Smooth muscle cell (in vitro differentiated cells): ENCODE results near the gene FGF11. TPM values are rescaled to one million over a fixed set of nuclear protein-coding genes. Genes with fewer than 3 reads are reported as not detected.

ENCODE experiments used
- DNase-seq: peaks from one replicate; lab custom pipeline; 2025; ENCODE audit not compliant: unreplicated experiment; lab: John Stamatoyannopoulos, UW
- H2AFZ ChIP-seq: fragments of 200-600 bp; sonication (generic); 2 replicates; pipeline ENCODE4 v1.6.0; 2016; ENCODE audit warnings: antibody characterized with exemption, low read depth, mild to moderate bottlenecking
- H3F3A ChIP-seq: fragments of 200-600 bp; sonication (generic); 2 replicates; pipeline ENCODE4 v1.6.0; 2017; ENCODE audit warnings: antibody characterized with exemption, low read depth
- H3K27ac ChIP-seq: fragments of 200-600 bp; sonication (generic); 2 replicates; pipeline ENCODE4 v1.5.1; 2016; ENCODE audit warnings: low read depth, mild to moderate bottlenecking
- H3K27me3 ChIP-seq: fragments of 200-600 bp; sonication (generic); 2 replicates; pipeline ENCODE4 v1.6.1; 2016; ENCODE audit warnings: low read depth, mild to moderate bottlenecking
- H3K36me3 ChIP-seq: fragments of 200-600 bp; sonication (generic); 2 replicates; pipeline ENCODE4 v1.5.1; 2016; ENCODE audit warnings: low read depth
- H3K4me1 ChIP-seq: fragments of 200-600 bp; sonication (generic); 2 replicates; pipeline ENCODE4 v1.5.1; 2016; ENCODE audit warnings: low read depth
- H3K4me2 ChIP-seq: fragments of 200-600 bp; sonication (generic); 2 replicates; pipeline ENCODE4 v1.6.0; 2016; ENCODE audit warnings: mild to moderate bottlenecking
- H3K4me3 ChIP-seq: fragments of 200-600 bp; sonication (generic); 2 replicates; pipeline ENCODE4 v1.5.1; 2016; ENCODE audit warnings: mild to moderate bottlenecking
- H3K79me2 ChIP-seq: fragments of 200-600 bp; sonication (generic); 2 replicates; pipeline ENCODE4 v1.6.0; 2016; ENCODE audit warnings: low read depth, mild to moderate bottlenecking
- H3K9ac ChIP-seq: fragments of 200-600 bp; sonication (generic); 2 replicates; pipeline ENCODE4 v1.6.0; 2016; ENCODE audit warnings: low read depth
- H3K9me3 ChIP-seq: fragments of 200-600 bp; sonication (generic); replicated peaks from 2 replicates; pipeline ENCODE4 v1.5.1; 2016; ENCODE audit warnings: low read depth
- H4K20me1 ChIP-seq: fragments of 200-600 bp; sonication (generic); 2 replicates; pipeline ENCODE4 v1.6.0; 2016; ENCODE audit warnings: low read depth
- CTCF ChIP-seq: fragments of 200-600 bp; sonication (generic); IDR thresholded peaks from 2 replicates; pipeline ENCODE4 v1.5.1; 2017; ENCODE audit warnings: borderline replicate concordance, mild to moderate bottlenecking, antibody characterized with exemption; ENCODE audit not compliant: insufficient read depth, poor library complexity, severe bottlenecking
- WGBS: methylation state at CpG from one replicate; pipeline ENCODE4 v1.1.7; 2016; ENCODE audit warnings: low lambda C conversion rate; 5-methylcytosine and 5-hydroxymethylcytosine counted together
- polyA plus RNA-seq: library from polyadenylated mRNA; unstranded; fragments of >200 nt; fragmentation: Nextera tagmentation; extraction: Ambion mirVana; gene quantifications from 2 replicates; pipeline ENCODE4 v1.2.1, GENCODE V29; 2016
- total RNA-seq: library from RNA; depleted of rRNA; stranded (reverse); fragments of >200 nt; gene quantifications from 2 replicates; pipeline ENCODE4 v1.2.3, GENCODE V29; 2014

Gene FGF11
- total and polyA plus RNA-seq, 2 experiments from 2014 or later, result 13.9 to 21.3 TPM

- H3K27me3 ChIP-seq, result peaks cover 3% of the 10 kb centered on the region
- no peak overlapping the region for H3K9ac ChIP-seq
- H3K9me3 ChIP-seq, result no peaks in the 10 kb centered on the region
- peaks cover 5% of the 10 kb centered on the region for H3K4me1 ChIP-seq
- no peak overlapping the region for H3K4me2 ChIP-seq
- WGBS, result 90% methylated on average over 7 of the region's 7 CpGs
- no peaks in the 10 kb centered on the region for H3F3A ChIP-seq
- no peaks in the 10 kb centered on the region for H4K20me1 ChIP-seq
- H3K27ac ChIP-seq, result no peak overlapping the region
- TF ChIP-seq CTCF, result no peak
- no peaks in the 10 kb centered on the region for H3K79me2 ChIP-seq
- H2AFZ ChIP-seq, result no peak overlapping the region
- H3K36me3 ChIP-seq, result no peaks in the 10 kb centered on the region
- DNase-seq, result no peak
- H3K4me3 ChIP-seq, result no peak overlapping the region
Observed at GRCh38 chr17:7448461-7448860, 9.1 kb downstream of the FGF11 start.

GRCh38 chr17:7459961-7460545, 20.7 kb downstream of the FGF11 start:
- H3K27me3 ChIP-seq, result no peaks in the 10 kb centered on the region
- H3K36me3 ChIP-seq, result no peaks in the 10 kb centered on the region
- H3F3A ChIP-seq, result peaks cover 35% of the 10 kb centered on the region
- TF ChIP-seq CTCF, result no peak
- no peak overlapping the region for H3K4me3 ChIP-seq
- H3K4me1 ChIP-seq, result peaks cover 8% of the 10 kb centered on the region
- peaks cover 13% of the 10 kb centered on the region for H4K20me1 ChIP-seq
- H3K9me3 ChIP-seq, result no peaks in the 10 kb centered on the region
- no peak overlapping the region for H2AFZ ChIP-seq
- no peaks in the 10 kb centered on the region for H3K79me2 ChIP-seq
- no peak overlapping the region for H3K27ac ChIP-seq
- WGBS, result 86% methylated on average over 3 of the region's 3 CpGs
- no peak overlapping the region for H3K4me2 ChIP-seq
- no peak overlapping the region for H3K9ac ChIP-seq
- DNase-seq, result no peak

- Histone ChIP-seq H3F3A (peaks cover 35% of the 10 kb centered on the region), H4K20me1 (peaks cover 22% of the 10 kb centered on the region), H3K36me3 (no peaks in the 10 kb centered on the region), H3K27me3 (no peaks in the 10 kb centered on the region), H3K4me3 (no peak overlapping the region), H3K9ac (no peak overlapping the region), H3K9me3 (no peaks in the 10 kb centered on the region), H3K27ac (no peak overlapping the region), H3K4me1 (peaks cover 8% of the 10 kb centered on the region), H3K79me2 (peaks cover 7% of the 10 kb centered on the region), H3K4me2 (no peak overlapping the region), H2AFZ (no peak overlapping the region)
- WGBS, result 90% methylated on average over 7 of the region's 7 CpGs
- no peak for TF ChIP-seq CTCF
- no peak for DNase-seq
Observed at GRCh38 chr17:7460850-7461660, 21.7 kb downstream of the FGF11 start.
